Measurements from ENCODE around the gene INHBC.
"Not testable (repeated sequence)": the region's sequence is repeated elsewhere in the genome, so short reads cannot be mapped to it uniquely, and the experiment has no call there.

The INHBC gene

DNA sequence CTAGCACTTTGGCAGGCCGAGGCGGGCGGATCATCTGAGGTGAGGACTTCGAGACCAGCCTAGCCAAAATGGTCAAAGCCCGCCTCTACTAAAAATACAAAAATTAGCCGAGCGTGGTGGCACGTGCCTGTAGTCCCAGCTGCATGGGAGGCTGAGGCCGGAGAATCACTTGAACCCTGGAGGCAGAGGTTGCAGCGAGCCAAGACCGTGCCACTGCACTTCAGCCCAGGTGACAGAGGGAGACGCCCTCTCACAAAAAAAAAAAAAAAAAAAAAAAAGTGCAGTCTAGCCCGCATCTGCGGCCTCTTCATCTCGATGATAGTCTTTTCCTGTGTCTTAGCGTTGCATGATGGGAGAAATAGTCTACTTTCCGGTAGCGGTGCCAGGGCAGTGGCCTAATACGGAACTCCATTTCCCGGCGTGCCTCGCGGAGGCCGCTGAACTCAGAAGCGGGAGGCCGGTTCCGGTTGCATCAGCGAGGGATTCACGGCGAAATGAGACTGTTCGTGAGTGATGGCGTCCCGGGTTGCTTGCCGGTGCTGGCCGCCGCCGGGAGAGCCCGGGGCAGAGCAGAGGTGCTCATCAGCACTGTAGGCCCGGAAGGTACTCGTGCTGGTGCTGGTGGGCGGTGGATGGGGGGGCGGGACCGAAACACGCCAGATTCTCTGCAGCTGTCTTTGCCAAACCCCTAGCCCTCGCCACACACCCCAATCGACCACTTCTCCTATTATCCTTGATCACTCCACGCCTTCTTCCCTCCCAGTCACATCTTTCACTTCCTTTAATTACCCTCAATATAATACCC lies 53.2 kb downstream of the INHBC start, which contains the start of gene MARS1:
MARS1 (plus strand) TSS at position 472 of the 805 bp plus-strand sequence; CDS start at position 495, 23 bp downstream.
- DNase-seq: peak; percentile 92

DNA sequence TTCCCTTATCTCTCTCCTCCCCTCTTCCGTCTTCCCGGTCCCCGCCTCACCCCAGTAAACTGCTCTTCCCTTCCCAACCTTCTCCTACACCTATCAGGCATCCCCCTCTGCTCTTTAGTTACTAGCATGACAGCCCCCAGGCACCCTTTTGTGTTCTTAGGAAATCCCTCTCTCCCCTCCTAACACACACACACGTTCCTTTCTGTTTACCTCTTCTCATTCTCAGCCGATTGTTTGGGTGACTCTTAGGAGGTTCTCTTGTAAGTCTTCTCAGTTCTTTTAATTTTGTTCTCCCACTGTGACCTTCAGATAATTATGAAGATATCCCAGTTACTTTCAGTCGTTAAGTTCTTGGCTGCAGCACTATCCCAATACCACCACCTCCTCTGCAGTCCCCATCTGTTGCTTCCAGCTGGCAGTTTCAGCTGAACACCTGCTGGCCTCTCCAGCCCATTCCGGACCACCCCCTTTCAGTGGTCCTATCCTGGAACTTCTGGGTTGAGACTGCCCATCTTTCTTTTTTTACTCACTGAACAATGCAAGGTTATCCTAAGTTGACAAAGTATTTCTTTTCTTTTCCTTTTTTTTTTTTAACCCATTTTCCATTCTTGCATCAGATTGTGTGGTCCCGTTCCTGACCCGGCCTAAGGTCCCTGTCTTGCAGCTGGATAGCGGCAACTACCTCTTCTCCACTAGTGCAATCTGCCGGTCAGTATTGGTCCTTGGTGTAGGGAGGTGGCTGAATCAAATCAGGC lies 54.0 kb downstream of the INHBC start:
- DNase-seq: no peak

DNA sequence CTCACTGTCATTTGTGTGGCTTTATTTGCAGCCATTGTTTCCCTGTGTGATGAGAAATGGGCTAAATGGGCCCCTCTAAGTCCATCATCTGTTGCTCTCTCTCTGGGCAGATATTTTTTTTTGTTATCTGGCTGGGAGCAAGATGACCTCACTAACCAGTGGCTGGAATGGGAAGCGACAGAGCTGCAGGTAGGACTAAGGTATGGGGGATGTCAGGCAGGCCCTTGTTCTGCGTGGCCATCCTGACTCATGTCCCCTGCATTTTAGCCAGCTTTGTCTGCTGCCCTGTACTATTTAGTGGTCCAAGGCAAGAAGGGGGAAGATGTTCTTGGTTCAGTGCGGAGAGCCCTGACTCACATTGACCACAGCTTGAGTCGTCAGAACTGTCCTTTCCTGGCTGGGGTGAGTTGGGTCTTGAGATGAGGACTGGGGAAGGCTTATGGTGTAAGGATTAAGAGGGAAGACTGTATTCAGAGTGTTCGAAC lies 54.6 kb downstream of the INHBC start:
- no peak for DNase-seq

DNA sequence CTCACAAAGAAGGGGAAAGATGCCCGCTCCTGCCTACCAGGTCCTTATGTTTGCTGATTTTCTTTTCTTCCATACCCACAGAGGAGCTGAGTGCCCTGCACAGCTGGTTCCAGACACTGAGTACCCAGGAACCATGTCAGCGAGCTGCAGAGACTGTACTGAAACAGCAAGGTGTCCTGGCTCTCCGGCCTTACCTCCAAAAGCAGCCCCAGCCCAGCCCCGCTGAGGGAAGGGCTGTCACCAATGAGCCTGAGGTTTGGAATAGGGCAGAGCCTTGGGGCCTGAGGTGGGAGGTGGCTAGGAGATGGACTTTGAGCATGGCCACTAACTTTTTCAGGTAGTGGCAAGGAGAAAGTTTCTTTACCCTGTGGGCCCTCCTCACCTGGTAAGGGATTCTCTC lies 55.5 kb downstream of the INHBC start:
- DNase-seq: no peak

DNA sequence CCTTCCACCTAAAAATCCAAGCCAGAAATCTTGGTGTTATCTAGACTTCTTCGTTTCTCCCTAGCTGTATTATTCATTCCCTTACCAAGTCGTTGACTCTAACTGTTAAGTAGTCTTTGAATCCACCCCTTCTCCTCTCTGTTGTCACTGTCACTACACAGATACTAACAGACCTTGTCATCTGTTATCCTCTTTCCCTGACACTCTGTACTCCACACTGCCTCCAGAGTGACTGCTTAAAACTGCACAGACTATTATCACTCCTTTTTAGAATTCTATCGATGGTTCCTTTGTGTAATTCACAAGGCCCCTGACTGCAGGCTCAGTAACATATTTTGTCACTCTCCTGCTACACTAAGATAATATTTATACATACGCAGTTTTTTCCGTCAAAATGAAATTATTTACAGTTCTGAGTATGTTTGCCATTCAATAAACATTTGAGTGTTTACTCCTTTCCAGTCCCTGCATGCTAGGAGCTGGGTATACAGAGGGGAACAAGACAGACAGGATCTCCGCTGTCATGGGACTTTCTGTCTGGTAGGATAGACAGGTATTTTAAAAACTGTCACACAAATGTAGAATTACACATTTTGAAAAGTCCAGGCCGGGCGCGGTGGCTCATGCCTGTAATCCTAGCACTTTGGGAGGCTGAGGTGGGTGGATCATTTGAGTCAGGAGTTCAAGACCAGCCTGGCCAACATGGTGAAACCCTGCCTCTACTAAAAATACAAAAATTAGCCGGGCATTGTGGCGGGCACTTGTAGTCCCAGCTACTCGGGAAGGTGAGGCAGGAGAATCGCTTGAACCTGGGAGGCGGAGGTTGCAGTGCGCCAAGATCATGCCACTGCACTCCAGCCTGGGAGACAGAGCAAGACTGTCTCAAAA lies 57.1 kb downstream of the INHBC start:
- DNase-seq: no peak

DNA sequence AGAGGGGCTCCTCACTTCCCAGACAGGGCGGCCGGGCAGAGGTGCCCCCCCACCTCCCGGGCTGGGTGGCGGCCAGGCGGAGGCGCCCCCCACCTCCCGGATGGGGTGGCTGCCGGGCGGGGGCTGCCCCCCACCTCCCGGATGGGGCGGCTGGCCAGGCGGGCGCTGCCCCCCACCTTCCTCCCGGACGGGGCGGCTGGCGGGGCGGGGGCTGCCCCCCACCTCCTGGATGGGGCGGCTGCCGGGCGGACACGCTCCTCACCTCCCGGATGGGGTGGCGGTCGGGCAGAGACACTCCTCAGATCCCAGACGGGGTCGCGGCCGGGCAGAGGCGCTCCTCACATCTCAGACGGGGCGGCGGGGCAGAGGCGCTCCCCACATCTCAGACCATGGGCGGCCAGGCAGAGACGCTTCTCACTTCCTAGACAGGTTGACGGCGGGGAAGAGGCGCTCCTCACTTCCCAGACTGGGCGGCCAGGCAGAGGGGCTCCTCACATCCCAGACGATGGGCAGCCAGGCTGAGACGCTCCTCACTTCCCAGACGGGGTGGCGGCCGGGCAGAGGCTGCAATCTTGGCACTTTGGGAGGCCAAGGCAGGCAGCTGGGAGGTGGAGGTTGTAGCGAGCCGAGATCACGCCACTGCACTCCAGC lies 60.6 kb downstream of the INHBC start:
- DNase-seq: not testable (repeated sequence)

DNA sequence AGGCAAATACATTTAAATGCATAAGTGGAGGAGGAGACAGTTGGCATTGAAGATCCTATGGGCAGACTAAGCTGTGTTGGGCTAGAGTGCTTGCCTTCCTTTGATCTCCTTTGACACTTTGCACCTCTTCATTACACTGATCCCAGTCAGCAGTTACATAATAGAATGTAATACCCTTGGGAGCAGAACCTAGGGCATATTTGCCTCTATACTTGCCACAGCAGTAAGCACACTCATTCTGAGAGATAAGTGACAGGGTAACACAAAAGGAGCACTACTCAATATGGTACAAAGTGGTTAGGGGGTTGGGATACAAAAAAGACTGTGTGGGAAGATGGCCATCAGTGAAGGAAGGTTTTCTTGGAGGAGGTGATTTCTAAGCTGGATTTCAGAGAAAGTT lies 62.2 kb downstream of the INHBC start:
- DNase-seq: no peak

DNA sequence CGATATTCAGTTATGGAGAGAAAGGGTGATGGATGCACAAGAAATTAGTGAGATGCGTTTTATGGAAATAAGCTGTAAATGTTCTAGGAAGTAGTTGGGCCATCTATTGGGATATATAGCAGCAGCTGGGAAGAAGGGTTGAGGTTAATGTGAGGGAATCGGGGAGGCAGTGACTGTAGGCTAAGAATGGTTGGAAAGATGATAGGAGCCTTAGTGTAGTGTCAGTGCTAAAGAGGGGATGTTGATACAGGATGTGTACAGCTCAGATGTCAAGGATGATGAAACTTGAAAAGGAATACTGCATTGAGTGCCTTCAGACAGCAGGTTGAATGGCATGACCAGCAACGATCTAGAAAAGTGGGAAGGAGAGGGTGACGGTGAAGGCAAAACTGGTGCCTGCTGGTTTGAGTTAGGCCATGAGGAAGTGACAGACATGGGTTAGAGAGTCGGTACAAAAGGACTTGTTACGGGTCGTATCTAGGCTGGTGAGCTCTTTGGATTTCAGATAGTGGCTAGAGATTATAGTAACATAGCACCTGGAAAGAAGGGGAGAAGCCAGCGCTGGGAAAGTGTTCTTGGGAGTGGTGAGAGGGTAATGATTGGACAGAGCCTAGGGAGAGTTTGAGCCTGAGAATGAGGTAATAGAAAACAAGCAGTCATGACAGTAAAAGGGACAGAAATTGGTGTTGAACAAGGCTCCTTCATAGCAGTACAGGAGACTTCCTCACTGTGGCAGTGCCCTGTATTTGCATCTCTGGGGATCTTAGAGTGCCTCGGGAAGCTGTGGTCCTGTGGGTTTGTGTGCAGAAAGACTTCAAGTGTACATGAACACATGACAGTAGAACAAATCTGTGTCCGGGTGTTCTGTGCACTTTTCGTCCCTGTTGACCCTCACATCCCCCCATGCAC lies 62.9 kb downstream of the INHBC start:
- DNase-seq: no peak

DNA sequence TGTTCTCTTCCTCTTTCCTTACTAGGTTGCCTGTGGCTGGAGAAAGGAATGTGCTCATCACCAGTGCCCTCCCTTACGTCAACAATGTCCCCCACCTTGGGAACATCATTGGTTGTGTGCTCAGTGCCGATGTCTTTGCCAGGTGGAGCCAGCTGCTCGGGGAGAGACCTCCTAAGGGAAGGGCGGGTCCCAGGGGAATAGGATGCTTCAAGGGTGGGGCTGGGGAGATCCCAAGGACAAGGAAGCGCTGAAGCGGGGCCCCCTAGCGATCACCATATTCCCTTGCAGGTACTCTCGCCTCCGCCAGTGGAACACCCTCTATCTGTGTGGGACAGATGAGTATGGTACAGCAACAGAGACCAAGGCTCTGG lies 63.5 kb downstream of the INHBC start:
- no peak for DNase-seq

DNA sequence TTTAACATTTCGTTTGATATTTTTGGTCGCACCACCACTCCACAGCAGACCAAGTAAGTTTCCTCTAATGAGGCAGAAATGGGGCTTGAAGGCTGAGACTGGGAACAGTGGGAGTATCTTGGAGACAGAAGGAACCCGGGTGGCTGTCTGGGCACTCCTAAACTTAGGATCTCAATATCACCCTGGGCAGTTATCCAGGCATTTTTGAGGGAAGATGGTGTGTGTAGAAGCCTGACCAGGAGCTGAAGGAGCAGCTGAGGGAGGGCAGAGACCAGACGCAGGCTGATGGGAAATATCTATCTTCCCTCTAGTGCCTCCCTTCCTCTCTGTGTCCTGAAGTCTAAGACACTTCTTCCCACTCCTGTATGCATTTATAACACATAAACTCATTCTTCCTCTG lies 64.0 kb downstream of the INHBC start:
- DNase-seq: no peak

DNA sequence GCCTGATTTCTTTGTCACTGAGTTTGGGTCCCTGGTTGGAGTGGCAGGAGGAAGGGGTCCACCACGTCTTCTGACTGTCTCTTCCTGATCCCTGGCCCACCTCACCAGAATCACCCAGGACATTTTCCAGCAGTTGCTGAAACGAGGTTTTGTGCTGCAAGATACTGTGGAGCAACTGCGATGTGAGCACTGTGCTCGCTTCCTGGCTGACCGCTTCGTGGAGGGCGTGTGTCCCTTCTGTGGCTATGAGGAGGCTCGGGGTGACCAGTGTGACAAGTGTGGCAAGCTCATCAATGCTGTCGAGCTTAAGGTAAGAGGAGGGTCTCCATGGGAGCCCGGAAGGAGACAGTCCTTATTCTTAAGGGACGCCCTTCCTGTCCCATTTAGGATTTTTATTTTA lies 65.6 kb downstream of the INHBC start:
- DNase-seq: no peak

Data from NCI-H748 treated with DMSO at 0.1 percent for 48 hours (cell line).